Measurements from ENCODE around the gene B4GALT3. TPM values are rescaled to one million over a fixed set of nuclear protein-coding genes. Genes with fewer than 3 reads are reported as not detected.

B4GALT3 gene
- total RNA-seq, 2 donors from 2014 or later: 20.2 to 29.3 TPM

DNA sequence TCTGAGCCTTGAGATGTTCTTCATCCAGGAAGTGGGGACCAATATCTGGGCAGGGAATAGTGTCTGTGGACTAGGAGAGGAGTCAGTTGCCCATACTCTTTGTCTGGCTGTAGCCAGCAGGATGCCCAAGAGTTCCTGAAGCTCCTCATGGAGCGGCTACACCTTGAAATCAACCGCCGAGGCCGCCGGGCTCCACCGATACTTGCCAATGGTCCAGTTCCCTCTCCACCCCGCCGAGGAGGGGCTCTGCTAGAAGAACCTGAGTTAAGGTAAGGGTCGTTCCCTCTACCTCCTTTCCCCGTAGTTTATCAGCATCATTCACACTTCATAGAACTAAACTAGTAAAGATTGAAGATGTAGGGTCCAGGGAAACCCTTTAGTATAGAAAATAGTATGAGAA, 14.5 kb downstream of the B4GALT3 start:
- DNase-seq (no peak), ATAC-seq (no peak)
- WGBS, 2 donors: 90 to 91% methylated on average over 10 of the region's 10 CpGs
- no peak for TF ChIP-seq POLR2A (IDR thresholded peaks at IDR 0.05)
- TF ChIP-seq, protein P1, sequence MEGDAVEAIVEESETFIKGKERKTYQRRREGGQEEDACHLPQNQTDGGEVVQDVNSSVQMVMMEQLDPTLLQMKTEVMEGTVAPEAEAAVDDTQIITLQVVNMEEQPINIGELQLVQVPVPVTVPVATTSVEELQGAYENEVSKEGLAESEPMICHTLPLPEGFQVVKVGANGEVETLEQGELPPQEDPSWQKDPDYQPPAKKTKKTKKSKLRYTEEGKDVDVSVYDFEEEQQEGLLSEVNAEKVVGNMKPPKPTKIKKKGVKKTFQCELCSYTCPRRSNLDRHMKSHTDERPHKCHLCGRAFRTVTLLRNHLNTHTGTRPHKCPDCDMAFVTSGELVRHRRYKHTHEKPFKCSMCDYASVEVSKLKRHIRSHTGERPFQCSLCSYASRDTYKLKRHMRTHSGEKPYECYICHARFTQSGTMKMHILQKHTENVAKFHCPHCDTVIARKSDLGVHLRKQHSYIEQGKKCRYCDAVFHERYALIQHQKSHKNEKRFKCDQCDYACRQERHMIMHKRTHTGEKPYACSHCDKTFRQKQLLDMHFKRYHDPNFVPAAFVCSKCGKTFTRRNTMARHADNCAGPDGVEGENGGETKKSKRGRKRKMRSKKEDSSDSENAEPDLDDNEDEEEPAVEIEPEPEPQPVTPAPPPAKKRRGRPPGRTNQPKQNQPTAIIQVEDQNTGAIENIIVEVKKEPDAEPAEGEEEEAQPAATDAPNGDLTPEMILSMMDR (IDR thresholded peaks at IDR 0.05): no peak
- Histone ChIP-seq H3K4me1 (peaks cover 50% of the 10 kb centered on the region), H3K4me3 (no peak overlapping the region), H3K9me3 (no peaks in the 10 kb centered on the region), H3K27ac (no peak overlapping the region), H3K36me3 (replicated peaks in 1 of 2; ENCODE audit: insufficient read depth in 1 of 2, low read depth in 2 of 2) (peaks cover 0 to 4% of the 10 kb centered on the region in 2 donors), H3K27me3 (no peaks in the 10 kb centered on the region)
- intact Hi-C loops (cut with DNase I): no loop called here

DNA sequence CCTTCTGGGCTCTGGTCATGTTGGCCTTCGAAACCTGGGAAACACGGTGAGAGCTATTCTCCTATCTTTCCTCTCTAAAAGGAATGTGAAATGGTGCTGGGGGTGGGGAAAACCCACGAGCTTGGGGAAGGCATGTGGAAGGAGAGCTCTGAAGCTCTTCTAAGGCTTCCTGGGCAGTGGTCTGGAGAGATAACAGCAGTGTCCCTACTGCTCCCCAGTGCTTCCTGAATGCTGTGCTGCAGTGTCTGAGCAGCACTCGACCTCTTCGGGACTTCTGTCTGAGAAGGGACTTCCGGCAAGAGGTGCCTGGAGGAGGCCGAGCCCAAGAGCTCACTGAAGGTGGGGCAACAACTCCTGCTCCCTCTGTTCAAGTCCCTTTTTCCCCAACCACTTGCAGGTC, 15.3 kb downstream of the B4GALT3 start:
- ATAC-seq (no peak), DNase-seq (no peak)
- Histone ChIP-seq H3K27ac (no peak overlapping the region), H3K9me3 (no peaks in the 10 kb centered on the region), H3K27me3 (no peaks in the 10 kb centered on the region), H3K4me3 (no peak overlapping the region), H3K36me3 (replicated peaks in 1 of 2; ENCODE audit: insufficient read depth in 1 of 2, low read depth in 2 of 2) (peaks cover 0 to 7% of the 10 kb centered on the region in 2 donors), H3K4me1 (peaks cover 42% of the 10 kb centered on the region)
- intact Hi-C loops (cut with DNase I): no loop called here
- WGBS, 2 donors: 71 to 78% methylated on average over 6 to 7 of the region's 7 CpGs
- TF ChIP-seq POLR2A (IDR thresholded peaks at IDR 0.05): no peak
- TF ChIP-seq, protein P1 (IDR thresholded peaks at IDR 0.05): no peak

DNA sequence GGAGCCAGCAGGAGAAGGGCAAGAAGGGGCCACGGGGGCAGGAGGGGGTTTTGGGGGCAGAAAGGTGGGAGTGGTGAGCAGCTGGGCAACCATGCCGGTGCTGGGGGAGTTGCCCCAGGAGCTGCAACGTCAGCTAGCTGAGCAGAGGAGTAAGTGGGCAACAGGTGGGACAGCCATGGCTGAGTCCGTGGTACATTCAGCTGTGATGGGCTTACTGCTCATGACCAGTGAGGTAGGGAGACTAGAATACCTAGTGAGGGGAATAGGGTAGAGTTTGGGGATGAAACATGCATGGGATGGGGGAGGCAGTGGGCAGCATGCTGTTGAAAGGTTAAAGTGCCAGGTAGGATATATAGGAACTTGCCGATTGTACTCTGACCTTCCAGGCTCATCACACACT, 15.7 kb downstream of the B4GALT3 start:
- TF ChIP-seq, protein P1 (IDR thresholded peaks at IDR 0.05): no peak
- no peak for TF ChIP-seq POLR2A (IDR thresholded peaks at IDR 0.05)
- WGBS, 2 donors: 81 to 85% methylated on average over 5 of the region's 5 CpGs
- H3K4me3 ChIP-seq: no peak overlapping the region
- no peaks in the 10 kb centered on the region for H3K9me3 ChIP-seq
- no peak for DNase-seq
- H3K27ac ChIP-seq: no peak overlapping the region
- H3K27me3 ChIP-seq: no peaks in the 10 kb centered on the region
- peaks cover 39% of the 10 kb centered on the region for H3K4me1 ChIP-seq
- H3K36me3 ChIP-seq (replicated peaks in 1 of 2; ENCODE audit: insufficient read depth in 1 of 2, low read depth in 2 of 2): peaks cover 0 to 8% of the 10 kb centered on the region in 2 donors
- ATAC-seq: no peak
- intact Hi-C loops (cut with DNase I): no loop called here

DNA sequence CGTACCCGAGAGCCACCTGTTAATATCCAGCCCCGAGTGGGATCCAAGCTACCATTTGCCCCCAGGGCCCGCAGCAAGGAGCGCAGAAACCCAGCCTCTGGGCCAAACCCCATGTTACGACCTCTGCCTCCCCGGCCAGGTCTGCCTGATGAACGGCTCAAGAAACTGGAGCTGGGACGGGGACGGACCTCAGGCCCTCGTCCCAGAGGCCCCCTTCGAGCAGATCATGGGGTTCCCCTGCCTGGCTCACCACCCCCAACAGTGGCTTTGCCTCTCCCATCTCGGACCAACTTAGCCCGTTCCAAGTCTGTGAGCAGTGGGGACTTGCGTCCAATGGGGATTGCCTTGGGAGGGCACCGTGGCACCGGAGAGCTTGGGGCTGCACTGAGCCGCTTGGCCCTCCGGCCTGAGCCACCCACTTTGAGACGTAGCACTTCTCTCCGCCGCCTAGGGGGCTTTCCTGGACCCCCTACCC, 16.6 kb downstream of the B4GALT3 start:
- intact Hi-C loops (cut with DNase I): no loop called here
- ATAC-seq (no peak), DNase-seq (no peak)
- H3K27ac ChIP-seq: no peak overlapping the region
- H3K36me3 ChIP-seq (replicated peaks in 1 of 2; ENCODE audit: insufficient read depth in 1 of 2, low read depth in 2 of 2): peaks cover 0 to 8% of the 10 kb centered on the region in 2 donors
- H3K4me3 ChIP-seq: no peak overlapping the region
- H3K27me3 ChIP-seq: no peaks in the 10 kb centered on the region
- TF ChIP-seq POLR2A (IDR thresholded peaks at IDR 0.05): no peak
- TF ChIP-seq, protein P1 (IDR thresholded peaks at IDR 0.05): no peak
- no peaks in the 10 kb centered on the region for H3K9me3 ChIP-seq
- H3K4me1 ChIP-seq: peaks cover 43% of the 10 kb centered on the region
- WGBS, 2 donors: 89 to 94% methylated on average over 20 to 22 of the region's 22 CpGs

DNA sequence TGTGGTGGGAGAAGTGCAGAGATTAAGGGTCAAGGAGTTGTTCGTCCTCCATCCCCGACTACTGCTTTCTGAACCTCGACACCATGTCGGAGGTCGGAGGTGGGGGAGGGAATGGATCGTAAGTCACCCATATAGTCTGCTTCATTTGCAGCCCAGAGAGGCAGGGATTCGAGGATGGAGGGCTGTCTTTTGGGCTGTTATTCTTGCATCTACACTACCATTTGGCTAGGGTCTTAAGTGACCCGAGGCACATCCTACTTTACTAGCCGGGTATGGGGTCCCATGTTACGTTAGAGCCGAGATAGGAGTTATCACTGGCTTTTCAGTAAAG, 17.4 kb downstream of the B4GALT3 start:
- H3K27me3 ChIP-seq: no peaks in the 10 kb centered on the region
- peak overlapping the region; percentile 80 to 91 for H3K4me3 ChIP-seq
- intact Hi-C loops (cut with DNase I): no loop called here
- 3 to 6% methylated on average over 11 of the region's 11 CpGs for WGBS, 2 donors
- no peak for DNase-seq
- no peaks in the 10 kb centered on the region for H3K9me3 ChIP-seq
- peak overlapping the region; percentile 57 to 85 (median 79) for H3K27ac ChIP-seq
- ATAC-seq: no peak
- peaks cover 43% of the 10 kb centered on the region for H3K4me1 ChIP-seq
- peaks cover 0 to 8% of the 10 kb centered on the region in 2 donors for H3K36me3 ChIP-seq (replicated peaks in 1 of 2; ENCODE audit: insufficient read depth in 1 of 2, low read depth in 2 of 2)
- TF ChIP-seq, protein P1 (IDR thresholded peaks at IDR 0.05): no peak
- TF ChIP-seq POLR2A (IDR thresholded peaks at IDR 0.05): no peak
